ENCODE data around the gene IL20RA.

The IL20RA gene

DNA sequence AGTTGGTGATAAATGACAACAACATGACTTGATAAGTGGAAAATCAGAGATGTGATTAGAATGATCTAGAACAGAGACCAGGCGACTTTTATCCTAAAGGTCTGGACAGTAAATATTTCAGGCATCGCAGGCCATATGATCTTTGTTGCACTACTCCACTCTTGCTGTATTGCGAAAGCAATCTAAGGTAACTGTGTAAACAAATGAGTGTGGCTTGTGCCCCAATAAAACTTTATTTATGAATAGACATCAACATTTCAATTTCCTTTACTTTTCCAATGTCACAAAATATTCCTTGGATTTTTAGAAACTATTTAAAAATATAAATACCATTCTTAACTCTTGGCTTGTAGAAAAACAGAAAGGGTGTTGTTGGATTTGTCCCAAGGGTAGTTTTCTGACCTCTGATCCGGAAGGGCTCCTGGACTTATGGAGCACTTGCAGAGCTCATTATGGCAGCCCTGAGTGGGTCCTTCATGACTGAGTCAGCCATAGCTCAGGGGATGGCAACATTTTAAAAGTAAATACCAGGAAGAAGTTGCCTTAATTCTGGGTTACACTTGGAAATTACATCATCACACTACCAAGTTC lies 34.5 kb downstream of the IL20RA start:
- DNase-seq (ENCODE audit: low spot score) = no peak

DNA sequence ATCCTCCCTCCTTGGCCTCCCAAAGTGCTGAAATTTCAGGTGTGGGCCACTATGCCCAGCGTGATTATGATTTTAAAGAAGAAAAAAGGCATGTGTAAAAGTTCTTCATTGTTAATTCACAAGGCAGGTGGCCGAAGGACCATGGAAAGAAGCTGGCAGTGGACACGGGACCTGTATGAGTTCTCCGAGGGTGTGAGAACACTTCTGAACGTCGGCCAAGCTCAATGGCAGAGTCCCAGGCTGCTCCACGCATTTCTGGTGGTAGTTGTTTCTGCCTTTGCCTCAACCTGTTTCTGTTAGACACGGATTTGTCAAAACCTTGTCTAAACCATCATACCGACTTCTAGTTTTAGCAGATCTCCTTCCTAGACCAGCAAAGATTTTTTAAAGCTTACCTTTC lies 36.6 kb downstream of the IL20RA start:
- no peak for DNase-seq (ENCODE audit: low spot score)

DNA sequence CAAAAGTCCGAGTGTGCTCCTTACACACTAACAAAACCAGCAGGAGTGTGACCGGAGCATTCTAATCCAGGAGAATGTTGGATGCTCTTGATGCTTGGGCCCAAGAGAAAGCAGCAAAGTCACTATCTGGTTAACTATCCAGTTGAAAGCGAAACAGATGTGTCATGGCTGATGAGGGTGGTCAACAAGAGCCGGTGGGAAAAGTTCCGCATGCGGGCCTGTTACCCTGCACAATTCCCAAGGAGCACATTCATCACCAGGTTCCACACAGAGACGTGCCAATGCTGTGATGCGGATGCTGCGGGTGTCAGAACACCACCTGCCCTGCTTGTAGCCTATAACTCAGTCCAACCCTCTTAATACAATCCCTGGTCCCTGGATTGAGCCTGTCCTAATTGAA lies 38.7 kb downstream of the IL20RA start:
- DNase-seq (ENCODE audit: low spot score) = no peak

DNA sequence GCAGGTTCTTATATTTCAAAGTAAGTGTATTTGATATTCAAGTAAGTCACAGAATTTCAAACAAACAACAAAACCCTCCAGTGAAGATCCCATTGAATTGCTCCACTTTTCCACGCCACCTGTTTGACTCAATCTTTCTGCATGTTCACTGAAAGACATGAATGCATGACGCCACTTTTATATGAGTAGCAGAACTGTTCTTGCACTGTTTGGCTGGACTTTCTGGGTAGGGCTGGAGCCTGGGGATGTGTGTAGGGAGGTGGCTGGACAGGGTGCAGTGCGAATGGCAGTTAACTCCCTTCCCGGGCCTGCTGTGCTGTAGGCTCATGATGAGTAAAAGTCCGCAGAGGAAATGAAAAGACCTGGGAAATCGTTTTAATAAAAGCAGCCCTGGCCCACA lies 39.7 kb downstream of the IL20RA start:
- no peak for DNase-seq (ENCODE audit: low spot score)

DNA sequence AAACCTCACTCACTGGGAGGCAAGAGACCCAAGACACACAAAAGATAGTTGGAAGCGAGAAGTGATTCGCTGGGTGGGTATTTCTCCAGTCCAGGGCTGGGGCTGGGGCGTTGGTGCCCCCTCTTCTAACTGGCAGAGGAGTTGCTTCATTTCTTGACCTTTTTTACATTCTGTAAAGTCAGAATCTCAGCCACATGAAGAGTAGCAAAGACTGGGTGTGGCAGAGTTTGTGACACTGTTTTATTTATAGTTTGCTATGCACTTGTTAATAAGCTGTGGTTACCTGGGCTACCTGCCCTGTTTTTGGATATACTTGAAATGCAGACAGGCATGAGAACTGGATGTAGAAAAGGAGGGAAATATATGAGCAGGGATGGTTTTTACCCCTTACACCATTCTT lies 42.3 kb downstream of the IL20RA start:
- no peak for DNase-seq (ENCODE audit: low spot score)

DNA sequence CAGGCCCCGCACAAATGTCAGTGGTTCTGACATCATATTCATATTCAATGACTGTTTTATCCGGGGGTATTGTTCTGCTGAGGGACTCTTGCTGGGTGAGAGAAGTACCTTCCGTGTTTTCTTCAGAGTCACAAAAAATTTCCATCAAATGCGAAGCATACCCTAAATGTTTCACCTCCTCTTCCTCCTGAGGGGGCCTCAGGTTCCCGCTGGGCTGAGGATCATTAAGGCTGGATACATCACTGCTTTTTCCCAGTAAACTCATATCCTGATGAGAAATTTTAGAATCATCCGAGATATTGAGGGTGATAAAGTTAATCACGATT lies 42.8 kb downstream of the IL20RA start:
- no peak for DNase-seq (ENCODE audit: low spot score)

DNA sequence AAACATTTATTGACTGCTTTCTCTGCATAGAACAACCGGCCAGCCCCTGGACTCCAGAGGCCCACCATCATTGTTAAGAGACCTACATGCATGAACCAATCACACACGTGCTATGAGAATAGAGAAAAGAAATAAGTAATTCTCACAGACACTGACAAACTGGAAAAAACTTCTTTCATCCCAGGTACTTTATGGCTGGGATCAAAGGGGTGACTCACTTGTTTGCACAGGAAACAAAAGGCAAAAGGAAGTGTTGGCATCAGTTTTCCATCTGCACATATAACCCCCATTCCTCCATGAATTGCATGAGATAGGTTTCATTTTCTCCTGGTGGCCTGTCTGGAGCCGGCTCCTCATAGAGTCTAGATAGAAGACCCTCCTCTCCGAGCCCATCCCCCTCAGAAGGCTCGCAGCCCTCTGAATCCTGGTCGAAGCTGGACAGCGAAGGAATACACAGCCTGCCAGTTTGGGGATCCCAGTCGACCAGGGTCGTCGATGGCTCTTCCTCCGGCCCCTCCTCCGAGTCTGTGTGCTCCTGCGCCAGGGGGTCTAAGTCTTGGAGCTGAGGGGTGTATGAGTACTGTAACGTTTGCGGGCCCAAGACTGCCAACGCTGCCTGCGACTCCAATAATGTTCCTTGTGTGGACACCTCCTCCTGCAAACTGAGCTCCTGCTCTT lies 43.3 kb downstream of the IL20RA start:
- DNase-seq (ENCODE audit: low spot score) = no peak

DNA sequence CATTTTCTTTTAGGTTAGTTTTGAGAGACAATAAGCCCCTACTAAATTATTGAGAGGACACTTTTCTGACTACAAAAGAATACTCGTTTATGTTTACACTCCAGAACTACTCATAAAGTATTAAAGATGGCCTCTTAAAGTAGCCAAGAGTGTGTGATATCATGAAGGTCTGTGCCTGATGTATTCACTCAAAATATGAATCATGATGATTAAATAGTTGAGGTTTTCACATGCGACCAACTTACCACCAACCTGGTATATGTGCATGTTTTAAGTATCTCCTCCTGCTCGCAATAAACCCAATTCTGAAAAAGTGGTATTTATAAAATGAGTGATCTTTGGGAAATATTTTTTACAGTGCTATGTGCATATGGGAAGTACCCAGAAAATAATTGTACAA lies 43.9 kb downstream of the IL20RA start:
- DNase-seq (ENCODE audit: low spot score) = no peak

DNA sequence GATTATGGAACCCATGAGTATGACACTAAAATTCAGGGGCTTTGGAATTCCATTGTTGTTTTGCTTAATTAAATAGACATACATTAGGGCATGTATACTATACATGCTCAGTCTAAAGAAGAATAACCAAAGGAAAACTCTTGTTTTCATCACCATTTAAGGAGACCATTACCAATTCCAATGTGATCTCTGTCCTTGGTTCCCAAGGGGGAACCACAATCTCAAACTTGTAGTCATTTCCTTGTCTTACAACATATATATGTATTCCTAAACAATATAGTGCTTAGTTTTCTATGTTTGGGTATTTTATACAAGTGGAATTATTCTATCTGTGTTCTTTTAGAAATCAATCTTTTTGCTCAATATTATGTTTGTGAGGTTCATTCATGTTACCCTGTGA lies 49.2 kb downstream of the IL20RA start:
- DNase-seq (ENCODE audit: low spot score) = no peak

DNA sequence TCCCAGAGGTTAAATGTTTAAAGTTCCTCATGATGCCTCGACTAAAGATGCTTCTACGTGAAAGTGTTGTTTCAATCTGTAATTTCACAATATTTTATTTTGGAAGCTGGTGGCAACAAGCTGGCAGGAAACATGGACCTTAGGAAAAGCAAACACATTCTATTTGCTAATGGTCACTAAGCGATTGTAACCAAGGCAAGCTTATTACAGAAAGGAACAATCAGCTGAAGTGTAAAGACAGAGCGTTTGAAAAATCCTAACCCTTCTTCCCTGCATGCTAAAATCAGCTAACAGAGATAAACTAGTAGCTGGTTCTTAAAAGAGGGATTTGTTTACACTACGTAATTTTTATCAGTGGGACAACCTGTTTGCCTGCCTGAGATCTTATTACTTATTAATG lies 50.0 kb downstream of the IL20RA start:
- no peak for DNase-seq (ENCODE audit: low spot score)

DNA sequence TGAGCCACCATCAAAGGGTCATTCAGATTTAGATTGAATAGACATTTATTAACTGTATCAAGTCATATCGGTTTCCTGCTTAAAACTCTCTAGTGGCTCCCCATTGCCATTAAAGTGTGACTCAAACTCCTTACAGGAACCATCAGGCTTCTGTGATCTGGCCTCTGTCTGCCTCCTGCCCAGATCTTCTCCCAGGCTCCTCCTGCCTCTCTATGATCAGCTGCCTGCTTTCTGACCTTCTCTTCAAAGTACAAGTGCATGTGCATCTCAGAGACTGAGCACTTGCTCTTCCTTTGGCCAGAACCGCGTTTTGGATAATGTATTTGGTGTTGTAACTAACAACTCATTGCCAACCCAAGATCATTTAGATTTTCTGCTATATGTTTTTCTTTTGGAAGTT lies 52.7 kb downstream of the IL20RA start:
- DNase-seq (ENCODE audit: low spot score) = no peak

DNA sequence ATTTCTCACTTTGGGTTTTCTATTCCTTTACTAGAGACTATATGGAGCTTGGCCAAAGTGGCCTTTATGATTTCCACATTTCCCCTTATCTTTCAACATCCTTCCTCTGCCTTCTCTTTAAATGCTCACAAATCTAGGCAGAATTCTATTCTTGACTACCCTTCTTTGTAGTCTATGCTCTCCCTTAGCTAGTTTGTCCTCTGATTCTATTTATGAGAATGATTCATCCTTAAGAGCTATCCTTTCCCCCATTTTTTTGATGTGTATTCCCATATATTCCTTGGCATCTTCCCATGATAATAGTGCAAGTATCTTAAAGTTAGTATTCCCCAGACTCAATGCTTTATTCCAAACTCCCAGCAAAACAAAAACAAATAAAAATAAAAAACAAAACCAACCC lies 53.1 kb downstream of the IL20RA start:
- no peak for DNase-seq (ENCODE audit: low spot score)

DNA sequence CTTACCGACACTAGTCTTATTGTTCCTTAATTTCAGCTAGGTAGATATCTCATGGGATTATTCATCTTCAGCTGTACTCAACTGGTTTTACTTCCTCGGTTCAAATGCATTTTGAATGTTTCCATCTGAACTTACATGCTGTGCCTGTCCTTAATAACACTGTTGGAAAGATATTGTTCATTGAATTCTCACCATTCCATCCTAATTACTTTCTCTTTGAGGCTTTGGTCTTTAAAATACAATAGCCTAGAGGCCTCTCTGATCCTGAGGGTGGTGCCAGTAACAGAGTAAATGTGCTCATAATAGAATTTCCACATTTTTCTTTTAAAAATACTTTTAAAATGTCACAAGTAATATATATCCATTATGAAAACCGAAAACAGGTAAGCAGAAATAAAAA lies 54.0 kb downstream of the IL20RA start:
- no peak for DNase-seq (ENCODE audit: low spot score)

DNA sequence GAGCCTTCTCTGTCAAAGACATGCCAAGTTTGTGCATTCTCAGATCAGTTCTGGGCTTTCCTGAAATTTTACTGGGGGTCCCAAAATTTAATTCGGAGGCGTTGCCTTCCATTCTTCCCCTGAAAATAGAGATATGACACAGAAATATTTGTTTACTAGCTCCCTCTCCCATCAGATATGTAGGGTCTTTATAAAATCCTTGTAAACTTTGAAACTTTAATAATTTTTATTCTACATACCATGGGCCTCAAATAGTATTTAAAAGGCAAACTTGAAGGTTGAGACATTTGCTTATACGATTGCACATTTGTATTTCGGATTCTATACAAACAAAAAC lies 54.6 kb downstream of the IL20RA start:
- DNase-seq (ENCODE audit: low spot score) = no peak

DNA sequence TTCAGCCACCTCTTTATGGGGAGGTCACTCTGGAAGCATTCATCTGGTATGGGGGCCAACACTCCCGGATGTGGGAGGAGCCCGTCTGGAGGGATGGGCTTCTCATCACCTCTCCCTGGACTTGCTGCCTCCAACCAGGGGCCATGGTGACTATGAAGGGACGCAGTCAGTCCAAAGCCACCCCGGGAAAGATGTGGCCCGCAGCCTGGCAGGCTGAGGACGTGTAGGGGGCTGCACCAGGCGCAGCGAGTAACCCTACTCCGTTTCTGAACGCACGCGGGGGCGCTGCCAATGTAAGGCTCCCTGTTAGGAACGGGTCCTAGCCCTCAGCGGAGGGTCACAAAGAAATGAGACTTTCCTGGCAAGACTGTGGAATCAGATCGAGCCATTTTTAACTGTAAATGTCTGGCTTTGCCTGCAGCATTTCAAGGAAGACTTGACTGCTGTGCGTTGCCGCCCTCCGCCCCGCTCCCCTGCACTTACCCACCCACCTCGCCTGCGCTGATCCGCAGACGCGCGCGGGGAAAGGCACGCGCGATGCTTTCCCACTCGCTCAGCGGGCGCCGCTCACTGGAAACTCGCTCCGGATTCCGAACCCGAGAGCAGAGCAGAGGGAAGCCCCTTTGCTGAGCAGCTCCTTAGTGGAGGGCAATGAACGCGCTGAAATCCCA lies 55.1 kb downstream of the IL20RA start:
- peak; percentile 86 for DNase-seq (ENCODE audit: low spot score)

DNA sequence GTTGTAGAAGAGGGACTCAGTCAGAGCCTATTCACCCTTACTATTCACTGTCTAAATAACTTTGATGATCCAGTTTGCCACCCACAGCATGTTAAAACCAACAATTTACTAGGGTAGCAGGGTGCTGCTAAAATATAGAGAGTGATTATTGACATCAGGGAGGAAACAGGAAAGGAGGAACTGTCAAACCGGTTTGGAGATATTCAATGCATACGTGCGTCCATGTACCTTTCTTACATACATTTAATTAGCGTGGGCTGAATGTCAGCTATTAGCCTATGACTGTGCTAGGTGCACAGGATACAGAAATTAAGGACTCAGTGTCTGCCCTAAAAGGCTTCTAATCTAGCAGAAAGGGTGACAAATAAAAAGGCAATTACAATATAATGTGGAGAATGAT lies 57.2 kb downstream of the IL20RA start:
- DNase-seq (ENCODE audit: low spot score) = no peak

DNA sequence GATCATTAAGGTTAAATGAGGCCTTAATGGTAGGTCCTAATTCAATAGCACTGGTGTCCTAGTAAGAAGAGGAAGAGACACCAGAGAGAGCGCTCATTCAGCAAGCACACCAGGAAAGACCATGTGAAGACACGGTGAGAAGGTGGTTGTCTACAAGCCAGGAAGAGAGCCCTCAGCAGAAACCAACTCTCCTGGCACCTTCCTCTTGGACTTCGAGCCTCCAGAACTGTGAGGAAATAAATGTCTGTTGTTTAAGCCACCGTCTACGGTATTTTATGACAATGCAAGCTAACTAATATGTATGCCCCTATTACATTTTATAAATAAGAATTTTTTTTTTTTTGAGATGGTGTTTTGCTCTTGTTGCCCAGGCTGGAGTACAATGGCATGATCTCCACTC lies 59.3 kb downstream of the IL20RA start:
- no peak for DNase-seq (ENCODE audit: low spot score)

DNA sequence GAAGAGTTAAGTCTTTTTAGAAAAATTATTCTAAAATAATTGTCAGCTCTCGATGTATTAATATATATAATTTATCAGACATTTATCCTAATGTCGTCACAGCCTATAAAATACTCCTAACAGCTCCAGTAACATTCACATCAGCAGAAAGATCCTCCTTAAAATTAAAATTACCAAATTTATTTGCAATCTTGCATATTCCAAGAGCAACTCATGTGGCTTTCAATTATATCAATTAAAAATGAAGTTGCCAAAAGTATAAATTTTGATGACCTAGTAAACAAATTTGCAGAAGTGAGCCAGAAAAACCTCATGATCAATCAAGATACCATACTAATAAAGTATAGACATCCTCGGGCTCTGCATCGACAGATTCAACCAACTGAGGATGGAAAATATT lies 60.2 kb downstream of the IL20RA start:
- no peak for DNase-seq (ENCODE audit: low spot score)

DNA sequence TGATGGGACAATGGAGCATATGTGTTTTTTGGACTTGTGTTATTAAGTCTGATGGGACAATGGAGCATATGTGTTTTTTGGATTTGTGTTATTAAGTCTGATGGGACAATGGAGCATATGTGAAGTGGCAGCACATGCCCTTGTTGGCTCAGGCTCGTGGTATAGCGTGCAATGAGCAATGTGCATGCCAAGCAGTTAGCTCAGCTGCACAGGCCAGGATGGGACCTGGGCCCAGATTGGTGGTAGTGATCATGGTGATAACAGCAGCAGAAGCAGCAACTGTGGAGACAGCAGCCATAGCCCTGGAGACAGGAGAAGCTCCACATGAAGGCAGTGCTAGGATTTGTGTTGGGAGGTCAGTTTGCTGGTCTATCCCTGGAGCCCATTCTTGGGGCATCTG lies 61.1 kb downstream of the IL20RA start:
- peak; percentile 71 for DNase-seq (ENCODE audit: low spot score)

DNA sequence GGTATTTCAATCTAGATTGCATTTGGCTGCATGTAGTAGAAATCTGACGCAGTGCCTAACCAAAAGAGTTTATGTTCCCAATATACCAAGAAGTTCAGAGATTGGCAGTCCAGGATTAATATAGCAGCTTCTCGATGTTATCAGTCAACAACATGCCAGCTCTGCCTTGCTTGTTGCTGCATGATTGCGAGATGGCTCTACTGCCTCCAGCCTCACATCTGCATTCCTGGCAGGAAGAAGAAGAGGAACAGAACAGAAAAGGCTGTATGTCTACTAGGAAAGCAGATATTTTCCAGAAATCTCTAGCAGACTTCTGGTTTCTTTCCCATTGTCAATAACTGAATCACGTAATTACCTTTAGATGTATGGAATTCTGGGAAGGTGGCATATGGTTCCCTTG lies 61.8 kb downstream of the IL20RA start:
- peak; percentile 88 for DNase-seq (ENCODE audit: low spot score)

DNA sequence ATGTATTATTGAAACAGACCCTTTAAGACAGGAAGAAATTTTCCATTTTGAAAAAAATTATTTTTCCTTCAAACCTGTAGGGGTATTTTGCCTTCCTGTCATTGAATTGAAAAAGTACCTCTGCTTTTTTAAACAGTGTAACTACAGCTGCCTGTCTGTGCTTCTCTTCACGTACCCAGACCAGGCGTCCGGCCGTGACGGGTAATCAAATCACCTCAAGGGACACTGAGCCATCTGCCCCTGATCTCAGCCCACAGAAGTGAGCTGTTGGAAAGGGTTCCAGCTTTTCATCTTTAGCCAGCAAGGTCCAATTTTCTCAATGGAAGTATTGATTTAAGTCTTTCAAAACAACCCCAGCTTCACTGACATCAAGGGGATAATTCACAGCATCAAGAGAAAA lies 64.7 kb downstream of the IL20RA start:
- peak; percentile 94 for DNase-seq (ENCODE audit: low spot score)

DNA sequence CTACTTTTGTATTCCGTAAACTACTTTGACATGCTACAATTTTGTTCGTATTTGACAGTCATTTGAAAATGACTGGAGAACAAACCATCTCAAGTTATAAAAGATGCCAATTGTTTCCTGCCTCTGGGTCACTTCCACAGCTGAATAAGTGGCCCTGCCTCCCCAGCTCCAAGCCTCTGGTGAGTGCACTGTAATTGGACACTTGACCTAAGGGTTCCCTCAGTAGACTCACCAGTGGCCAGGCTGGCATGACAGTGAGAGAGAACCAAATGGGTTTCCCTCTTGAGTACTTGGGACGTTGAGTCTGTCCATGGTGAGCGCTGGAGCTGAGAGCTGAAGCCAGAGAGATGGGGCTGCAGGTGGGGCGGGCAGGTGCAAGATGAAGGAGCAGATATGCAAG lies 65.6 kb downstream of the IL20RA start:
- peak; percentile 50 for DNase-seq (ENCODE audit: low spot score)

DNA sequence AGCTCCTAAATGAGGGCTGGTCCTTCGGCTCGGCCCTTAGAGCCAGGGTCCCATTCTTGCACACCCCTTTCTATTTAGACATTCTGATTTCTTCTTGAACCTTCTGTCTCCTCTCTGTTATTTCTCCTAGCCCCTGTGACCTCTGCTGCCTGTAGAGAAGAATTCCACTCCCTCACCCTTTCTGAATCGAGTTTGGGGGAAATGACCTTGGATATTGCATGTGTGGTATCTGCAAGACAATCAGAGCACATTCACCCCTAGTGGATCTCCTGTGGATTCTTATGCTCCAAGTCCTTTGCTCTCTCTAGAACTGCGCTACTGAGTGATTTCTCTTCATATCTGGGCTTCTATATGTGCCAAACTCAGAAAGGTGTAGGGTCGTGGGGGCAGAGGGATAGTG lies 67.7 kb downstream of the IL20RA start:
- no peak for DNase-seq (ENCODE audit: low spot score)

Measured in SK-N-DZ (cell line).